GM19240 (cell line): ENCODE measurements around the gene TTC9B.

Experiments
- DNase-seq: peaks from one replicate; pipeline ENCODE4 v3.0.0; 2011; ENCODE audit warnings: low spot score; ENCODE audit not compliant: insufficient read length

The TTC9B gene

DNA sequence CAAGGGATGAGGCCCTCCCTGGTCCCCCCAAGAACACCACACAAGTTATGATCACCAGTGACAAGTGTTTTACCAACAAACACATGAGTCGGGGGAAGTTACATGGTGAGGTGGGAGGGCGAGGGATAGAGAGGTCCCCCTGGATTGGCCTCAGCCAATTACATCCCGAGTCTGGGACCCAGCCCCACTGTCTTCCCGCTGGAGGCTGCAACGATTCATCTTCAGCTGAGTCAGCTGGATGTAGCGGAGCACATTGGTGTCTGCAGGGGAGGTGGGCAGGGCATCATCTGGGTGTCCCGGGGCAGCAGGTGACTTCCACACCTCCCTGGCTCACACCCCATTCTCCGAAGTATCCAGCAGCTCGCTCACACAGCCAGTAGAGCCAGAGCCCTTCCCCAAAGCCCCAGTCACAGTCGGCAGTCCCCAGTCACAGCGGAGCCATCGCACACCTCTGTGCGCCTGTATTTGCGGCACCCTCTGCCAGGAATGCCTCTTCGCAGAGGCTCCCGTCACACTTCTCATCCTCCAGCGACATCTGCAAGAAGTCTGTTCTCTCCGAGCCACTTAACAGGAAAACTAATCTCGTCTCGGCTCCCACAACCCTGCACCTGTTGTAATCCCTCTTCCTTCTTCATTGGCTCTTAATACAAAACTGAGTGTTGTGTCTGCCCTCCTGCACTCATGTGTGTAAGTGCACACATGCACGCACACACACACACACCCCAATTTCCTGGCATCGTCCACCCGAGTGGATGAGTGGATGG, 2.0 kb downstream of the TTC9B start:
- no peak for DNase-seq

DNA sequence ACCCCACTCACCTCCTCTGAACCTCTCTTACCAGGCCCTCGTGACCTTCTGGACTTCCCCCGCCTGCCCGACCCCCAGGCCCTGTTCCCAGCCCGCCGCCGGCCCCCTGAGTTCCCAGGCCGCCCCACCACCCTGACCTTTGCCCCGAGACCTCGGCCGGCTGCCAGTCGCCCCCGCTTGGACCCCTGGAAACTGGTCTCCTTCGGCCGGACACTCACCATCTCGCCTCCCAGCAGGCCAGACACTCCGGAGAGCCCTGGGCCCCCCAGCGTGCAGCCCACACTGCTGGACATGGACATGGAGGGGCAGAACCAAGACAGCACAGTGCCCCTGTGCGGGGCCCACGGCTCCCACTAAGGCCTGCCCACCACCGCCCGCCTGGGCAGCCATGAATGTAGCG, 3.2 kb downstream of the TTC9B start:
- DNase-seq: no peak

DNA sequence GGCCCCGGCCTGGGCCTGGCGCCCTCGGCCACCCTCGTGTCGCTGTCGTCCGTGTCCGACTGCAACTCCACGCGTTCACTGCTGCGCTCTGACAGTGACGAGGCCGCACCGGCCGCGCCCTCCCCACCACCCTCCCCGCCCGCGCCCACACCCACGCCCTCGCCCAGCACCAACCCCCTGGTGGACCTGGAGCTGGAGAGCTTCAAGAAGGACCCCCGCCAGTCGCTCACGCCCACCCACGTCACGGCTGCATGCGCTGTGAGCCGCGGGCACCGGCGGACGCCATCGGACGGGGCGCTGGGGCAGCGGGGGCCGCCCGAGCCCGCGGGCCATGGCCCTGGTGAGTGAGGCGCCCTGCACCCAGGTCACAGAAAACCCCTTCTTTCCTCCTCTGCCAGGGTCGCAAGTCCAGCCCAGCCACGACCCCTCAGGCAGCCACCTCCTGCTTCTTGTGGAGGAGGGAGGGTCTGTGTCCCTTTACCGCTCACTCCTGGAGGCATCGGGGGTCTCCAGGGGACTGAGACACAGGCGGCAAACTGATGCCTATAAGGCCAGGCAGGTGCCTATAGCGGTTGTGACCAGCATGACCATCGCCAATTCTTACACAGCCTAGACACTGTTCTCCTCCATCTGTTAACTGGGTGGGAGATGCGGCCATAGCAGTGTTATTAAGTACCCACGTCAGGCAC, 4.2 kb downstream of the TTC9B start:
- DNase-seq: no peak

DNA sequence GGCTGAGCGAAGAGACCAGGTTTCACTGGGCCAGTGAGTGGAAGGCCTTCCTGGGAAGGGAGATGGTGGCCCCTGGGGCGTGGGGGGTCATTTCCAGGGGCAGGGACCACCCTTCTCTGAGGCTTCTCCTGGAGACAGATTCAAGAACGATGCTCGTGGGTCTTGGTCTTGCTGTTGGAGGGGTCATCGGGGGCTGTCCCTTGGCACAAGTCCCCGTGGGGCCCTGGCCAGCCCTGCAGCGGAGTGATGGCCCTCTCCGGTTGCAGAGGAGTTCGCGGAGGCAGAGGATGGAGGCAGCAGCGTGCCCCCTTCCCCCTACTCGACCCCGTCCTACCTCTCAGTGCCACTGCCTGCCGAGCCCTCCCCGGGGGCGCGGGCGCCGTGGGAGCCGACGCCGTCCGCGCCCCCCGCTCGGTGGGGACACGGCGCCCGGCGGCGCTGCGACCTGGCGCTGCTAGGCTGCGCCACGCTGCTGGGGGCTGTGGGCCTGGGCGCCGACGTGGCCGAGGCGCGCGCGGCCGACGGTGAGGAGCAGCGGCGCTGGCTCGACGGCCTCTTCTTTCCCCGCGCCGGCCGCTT, 4.8 kb downstream of the TTC9B start:
- DNase-seq: no peak

DNA sequence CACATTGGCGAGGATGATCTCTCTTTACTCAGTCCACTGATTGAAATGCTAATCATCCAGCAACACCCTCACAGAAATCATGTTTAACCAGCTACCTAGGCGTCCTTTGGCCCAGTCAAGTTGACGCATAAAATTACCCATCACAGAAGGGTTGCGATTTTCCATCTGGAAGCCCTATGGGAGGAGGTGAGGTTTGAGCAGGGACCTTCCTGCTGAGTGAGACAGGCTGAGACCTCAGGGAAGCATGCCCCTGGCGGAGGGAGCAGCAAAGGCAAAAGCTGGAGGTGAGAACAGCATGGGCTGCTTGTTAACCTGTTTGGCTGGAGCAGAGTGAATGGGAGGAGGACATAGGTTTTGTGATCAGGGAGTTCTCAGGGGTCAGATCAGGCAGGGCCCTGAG, 7.3 kb downstream of the TTC9B start:
- DNase-seq: no peak

DNA sequence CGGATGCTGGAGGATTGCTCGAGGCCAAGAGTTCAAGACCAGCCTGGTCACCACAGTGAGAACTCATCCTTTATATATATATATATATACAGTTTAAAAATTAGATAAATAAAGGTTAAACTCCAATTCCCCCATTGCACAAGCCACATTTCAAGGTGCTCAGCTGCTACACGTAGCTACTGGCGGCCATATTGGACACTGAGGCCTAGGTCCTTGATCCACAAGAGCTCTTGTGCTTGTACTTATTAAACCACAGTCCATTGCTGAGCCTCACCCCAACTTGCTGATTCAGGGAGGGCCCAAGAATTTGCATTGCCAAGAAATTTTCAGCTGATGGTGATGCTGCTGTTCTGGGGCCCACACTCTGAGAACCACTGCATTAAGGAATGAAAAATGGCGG, 9.6 kb downstream of the TTC9B start:
- DNase-seq: no peak

DNA sequence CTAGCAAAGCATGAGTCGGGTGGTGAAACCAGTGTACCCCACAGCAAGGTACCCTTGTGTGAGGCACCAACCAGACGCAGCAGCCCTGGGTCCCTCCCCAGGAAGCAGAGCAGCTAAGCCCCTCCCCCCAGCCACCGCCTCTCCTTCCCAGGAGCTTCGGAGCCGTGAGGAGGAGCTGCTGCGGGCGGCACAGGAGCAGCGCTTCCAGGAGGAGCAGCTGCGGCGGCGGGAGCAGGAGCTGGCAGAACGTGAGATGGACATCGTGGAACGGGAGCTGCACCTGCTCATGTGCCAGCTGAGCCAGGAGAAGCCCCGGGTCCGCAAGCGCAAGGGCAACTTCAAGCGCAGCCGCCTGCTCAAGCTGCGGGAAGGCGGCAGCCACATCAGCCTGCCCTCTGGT, 12.4 kb downstream of the TTC9B start:
- no peak for DNase-seq

DNA sequence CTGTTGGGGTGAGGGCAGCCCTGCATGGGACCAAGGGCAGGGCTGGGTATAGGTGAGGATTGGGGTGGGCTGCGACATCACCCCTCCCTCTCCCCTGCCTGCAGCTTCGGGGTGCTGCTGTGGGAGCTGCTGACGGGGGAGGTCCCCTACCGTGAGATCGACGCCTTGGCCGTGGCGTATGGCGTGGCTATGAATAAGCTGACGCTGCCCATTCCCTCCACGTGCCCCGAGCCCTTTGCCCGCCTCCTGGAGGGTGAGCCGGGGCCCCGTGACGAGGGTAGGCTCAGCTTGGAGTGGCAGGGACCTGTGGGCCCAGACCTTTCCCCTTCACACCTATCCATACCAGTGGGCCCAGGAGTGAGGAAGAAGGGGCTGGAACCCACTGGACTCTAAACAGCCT, 13.8 kb downstream of the TTC9B start:
- DNase-seq: no peak

DNA sequence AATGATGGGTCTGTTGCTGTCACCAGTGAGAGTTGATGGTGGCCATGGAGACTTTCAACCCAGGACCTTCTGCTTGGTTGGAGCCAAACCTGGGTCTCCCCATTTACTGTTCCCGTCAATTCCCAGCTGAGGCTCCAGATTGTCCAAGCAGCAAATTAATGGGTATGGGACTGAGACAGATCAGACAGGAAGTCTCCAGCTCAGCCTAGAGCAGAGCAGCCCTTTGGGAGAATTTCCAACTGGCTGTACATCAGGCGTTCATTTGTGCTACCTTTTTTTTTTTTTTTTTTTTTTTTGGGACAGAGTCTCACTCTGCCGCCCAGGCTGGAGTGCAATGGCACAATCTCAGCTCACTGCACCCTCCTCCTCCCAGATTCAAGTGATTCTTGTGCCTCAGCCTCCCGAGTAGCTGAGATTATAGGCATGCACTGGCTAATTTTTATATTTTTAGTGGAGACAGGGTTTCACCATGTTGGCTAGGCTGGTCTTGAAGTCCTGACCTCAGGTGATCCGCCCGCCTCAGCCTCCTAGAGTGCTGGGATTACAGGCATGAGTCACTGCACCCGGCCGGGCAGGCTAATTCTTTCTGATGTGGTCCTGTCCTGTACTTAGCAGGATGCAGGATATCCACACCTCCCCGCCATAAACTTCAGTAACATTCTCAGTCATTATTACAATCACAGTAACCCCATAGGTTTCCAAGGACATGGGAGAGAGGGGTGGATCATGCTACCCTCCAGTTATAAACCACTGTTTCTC, 17.7 kb downstream of the TTC9B start:
- no peak for DNase-seq

DNA sequence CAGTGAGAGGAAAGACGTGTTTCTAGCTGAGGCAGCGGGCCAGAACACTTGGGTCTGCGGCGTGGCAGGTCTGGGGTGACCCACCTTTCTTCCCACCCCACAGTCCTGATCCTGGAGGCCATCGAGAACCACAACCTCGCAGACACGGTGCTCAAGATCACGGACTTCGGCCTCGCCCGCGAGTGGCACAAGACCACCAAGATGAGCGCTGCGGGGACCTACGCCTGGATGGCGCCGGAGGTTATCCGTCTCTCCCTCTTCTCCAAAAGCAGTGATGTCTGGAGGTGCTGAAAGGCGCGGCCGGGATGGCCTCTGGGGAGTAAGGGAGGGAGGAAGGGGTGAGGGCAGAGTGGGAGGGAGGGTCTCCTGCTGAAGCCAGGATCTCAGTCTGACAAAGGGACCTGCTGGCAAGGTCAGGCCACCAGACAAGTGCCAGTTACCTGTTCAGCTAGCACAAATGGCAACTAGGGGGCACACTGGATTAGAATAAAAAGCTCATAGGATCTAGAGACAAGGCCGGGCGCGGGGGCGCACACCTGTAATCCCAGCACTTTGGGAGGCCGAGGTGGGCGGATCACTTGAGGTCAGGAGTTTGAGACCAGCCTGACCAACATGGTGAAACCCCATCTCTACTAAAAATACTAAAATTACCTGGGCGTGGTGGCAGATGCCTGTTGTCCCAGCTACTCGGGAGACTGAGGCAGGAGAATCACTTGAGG, 19.8 kb downstream of the TTC9B start:
- DNase-seq: no peak

DNA sequence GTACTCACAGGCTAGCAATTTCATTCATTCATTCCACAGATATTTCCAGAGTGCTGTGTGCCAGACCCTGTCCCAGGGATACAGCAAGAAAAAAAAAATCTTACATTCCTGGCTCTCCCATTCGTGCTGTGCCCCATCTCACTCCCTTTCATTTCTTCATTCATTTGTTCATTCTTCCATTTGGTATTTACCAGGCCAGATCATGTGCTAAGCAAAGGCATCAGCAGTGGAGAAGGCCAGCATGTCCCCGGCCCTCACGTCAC, 24.7 kb downstream of the TTC9B start:
- no peak for DNase-seq

DNA sequence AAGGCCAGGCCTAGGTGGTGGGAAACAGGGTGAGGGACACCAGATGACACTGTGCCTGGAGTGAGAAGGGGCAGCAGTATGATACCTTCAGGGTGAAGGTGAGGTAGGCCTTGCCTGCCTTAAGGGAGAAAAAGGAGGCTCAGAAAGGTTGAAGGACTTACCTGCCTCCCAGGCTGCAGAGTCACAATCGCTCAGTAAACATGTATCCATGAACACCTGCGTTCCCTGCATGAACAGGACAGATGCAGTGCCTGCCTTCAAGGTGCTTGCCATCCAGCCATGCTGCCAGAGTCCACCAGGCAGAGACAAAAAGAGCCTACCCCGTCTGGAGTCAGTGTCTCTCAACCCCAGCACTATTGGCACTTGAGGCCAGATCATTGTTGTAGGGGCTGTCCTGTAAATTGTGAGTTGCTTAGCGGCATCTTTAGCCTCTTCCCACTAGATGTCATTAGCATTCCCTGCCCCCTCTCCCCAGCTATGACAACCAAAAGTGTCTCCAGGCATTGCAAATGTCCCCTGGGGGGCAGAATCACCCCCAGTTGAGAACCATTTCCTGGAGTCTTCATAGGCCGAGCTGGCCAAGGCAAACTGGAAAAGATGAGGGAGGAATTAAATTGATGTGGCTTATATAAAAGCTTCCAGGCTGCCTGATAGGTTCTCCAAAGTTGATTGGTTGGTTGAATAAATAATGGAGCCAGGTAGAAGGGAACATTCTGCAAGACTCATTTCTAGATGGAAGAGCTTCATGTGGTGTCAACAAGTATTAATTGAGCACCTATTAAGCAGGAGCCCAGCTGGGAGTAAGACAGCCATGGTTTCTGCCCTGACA, 25.2 kb downstream of the TTC9B start:
- no peak for DNase-seq

DNA sequence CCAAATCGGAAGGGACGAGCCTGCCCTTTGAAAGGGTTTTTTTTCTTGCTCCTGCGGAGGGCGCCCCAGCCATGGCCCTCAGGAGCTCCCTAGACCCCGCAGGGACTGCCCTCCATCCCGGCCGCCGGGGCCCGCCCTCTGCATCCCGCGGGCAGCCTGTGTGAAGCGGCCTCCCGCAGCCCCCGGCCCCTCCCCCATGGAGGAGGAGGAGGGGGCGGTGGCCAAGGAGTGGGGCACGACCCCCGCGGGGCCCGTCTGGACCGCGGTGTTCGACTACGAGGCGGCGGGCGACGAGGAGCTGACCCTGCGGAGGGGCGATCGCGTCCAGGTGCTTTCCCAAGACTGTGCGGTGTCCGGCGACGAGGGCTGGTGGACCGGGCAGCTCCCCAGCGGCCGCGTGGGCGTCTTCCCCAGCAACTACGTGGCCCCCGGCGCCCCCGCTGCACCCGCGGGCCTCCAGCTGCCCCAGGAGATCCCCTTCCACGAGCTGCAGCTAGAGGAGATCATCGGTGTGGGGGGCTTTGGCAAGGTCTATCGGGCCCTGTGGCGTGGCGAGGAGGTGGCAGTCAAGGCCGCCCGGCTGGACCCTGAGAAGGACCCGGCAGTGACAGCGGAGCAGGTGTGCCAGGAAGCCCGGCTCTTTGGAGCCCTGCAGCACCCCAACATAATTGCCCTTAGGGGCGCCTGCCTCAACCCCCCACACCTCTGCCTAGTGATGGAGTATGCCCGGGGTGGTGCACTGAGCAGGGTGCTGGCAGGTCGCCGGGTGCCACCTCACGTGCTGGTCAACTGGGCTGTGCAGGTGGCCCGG, 26.1 kb downstream of the TTC9B start:
- no peak for DNase-seq

DNA sequence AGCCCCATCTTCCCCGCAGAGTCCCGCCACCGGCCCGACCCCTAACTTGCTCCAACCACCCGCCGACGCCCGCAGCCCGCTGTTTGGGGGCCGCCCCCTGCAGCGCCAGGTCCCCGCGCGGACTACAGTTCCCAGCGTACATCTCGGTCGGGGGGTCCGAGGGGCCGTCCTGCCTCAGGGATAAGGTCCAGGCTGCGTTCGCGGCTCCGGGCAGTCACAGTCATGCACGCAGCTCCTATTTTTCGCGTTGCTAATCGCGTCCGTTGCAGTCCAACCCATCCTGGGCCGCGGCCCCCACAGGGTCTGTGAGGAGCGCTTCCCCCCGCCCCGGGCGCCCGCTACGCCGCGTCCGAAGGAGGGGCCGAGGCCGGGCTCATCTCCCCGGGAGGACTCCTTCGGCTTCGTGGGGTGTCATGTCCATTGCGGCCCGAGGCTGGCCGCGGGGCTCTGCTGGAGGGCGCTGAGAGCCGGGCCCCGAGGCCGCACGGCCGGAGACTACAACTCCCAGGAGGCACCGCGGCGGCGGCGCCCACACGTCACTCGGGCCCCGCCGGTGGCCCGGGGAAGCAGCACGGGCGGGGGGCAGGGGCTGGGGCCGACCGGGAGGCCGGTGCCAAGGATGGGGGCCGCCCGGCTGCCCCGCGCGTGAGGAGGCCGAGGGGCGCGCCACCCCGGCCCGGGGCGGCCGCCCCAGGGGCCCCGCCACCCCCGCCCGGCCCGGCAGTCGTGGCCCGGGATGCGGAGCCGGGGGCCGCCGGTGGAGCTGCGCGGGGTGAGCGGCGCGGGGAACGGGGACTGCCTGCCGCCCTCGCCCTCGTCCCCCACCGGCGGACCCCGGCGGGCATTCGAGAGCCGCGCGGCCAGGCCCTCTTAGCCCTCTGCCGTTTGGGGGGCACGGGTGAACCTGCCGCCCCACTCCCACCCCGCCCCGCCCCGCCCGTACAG, 27.0 kb downstream of the TTC9B start, which contains the start of gene MAP3K10:
Gene MAP3K10 (plus strand): TSS at position 536 of the 945 bp plus-strand sequence. CDS start 606 bp downstream, outside the sequence.
- DNase-seq: peak; percentile 79

DNA sequence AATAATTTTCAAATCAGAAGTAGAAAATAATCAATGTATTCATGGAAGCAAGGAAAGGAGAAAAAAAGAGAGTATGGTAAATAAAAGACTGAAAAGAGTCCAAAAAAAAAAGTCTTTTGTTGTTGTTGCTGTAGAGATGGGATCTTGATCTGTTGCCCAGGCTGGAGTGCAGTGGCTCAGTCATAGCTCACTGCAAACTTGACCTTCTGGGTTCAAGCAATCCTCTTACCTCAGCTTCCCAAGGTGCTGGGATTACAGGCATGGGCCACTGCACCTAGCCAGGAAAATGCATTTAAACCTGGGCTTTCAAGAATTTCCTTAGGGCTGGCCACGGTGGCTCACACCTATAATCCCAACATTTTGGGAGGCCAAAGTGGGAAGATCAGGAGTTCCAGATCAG, 33.9 kb downstream of the TTC9B start:
- DNase-seq: no peak

DNA sequence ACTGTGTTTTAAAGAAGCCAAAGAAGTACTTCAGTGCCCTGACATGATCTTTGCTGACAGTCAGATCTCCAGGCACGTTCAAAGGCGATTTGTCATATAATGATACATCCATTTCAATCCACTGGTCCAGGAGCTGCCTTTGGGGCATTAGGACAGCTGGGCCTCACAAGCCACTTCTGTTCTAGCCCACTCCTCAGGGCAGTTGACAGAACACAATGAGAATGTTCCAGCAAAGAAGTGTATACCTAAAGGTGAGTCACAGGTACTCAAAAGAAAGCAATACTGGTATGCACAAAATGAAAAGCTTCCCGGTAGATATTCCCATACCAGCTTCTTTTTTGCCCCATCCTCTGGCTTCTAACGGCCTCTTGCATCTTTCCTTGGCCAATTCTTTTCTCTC, 39.4 kb downstream of the TTC9B start:
- DNase-seq: no peak

DNA sequence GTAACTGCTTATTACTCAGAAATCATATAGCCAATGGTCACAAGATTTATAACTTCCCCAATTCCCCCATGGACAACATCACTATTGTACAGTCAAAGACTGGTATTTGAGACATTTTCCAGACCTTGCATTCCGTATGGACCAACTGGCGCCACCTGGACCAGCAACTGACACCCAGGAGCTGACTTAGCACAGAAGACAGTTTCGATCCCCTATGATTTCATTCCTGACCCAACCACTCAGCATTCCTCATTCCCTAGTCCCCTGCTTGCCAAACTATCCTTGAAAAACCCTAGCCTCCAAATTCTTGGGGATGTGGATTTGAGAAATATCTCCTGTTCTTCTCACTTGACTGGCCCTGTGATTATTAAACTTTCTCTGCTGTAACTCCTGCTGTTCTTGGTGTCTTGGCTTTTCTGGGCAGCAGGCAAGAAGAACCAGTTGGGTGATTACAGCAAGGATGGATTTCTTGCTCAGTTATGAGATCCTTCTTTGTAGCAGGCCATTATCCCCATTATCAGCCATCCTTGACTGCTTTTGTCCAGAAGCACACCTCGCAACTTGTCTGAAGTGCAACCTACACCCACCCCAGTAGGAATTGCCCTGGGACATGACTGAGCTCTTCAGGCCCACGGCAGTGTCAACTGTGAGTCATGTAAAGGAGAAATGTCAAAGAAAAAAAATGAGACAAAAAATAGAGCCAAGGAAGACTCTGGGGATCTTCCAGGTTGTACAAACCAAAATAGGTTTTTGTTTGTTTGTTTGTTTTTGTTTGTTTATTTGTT, 40.7 kb downstream of the TTC9B start:
- DNase-seq: no peak

DNA sequence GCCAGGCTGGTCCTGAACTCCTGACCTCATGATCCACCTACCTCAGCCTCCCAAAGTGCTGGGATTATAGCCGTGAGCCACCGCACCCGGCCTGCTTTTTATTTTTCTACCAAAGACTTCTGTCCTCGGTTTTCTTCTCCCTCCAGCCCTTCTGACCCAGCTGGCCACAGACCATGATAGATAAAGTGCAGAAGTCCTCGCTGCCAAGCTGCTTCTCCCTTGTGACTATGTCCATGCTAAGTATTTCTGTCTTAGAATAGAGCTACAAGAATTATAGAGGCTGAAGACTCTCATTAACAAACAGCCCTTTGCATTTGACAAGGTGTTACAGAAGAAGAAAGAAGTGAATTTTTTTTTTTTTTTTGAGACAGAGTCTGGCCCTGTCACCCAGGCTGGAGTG, 42.4 kb downstream of the TTC9B start:
- DNase-seq: no peak
